H1 (cell line): ENCODE results near the gene CAMK2A.
A peak's percentile ranks its signal among the peaks of the same experiment; 100 is the strongest.

Experiments
- JUN ChIP-seq: IDR thresholded peaks from 2 replicates; pipeline ENCODE4 v1.6.1; 2011; ENCODE audit warnings: low read depth, mild to moderate bottlenecking, improper control_type of control experiment, low read length
- PHF8 ChIP-seq: fragments of 200-600 bp; sonication (generic); conservative IDR thresholded peaks from 2 replicates; pipeline ENCODE4 v1.7.1; 2012; ENCODE audit warnings: low read depth, mild to moderate bottlenecking, inconsistent platforms, low read length, moderate library complexity
- RAD21 ChIP-seq, 2 experiments: IDR thresholded peaks in 1 of 2; conservative IDR thresholded peaks in 1 of 2; 2 replicates each; pipeline ENCODE4 v1.6.1; 2011; ENCODE audit warnings: low read depth in 2 of 2, low read length in 2 of 2, improper control_type of control experiment in 1 of 2, inconsistent platforms in 1 of 2, mild to moderate bottlenecking in 1 of 2, moderate library complexity in 1 of 2
- SIN3A ChIP-seq, 2 experiments: IDR thresholded peaks in 1 of 2; conservative IDR thresholded peaks in 1 of 2; 2 replicates each; pipeline ENCODE4 v1.6.1; 2011 to 2012; ENCODE audit warnings: low read length in 2 of 2, improper control_type of control experiment in 1 of 2, low read depth in 1 of 2, mild to moderate bottlenecking in 1 of 2
- TEAD4 ChIP-seq: IDR thresholded peaks from 2 replicates; pipeline ENCODE4 v1.6.1; 2012; ENCODE audit warnings: low read depth, low read length, inconsistent platforms, mixed read lengths
- YY1 ChIP-seq: IDR thresholded peaks from 2 replicates; pipeline ENCODE4 v1.6.1; 2011; ENCODE audit warnings: low read depth, mild to moderate bottlenecking, low read length
- TF ChIP-seq, protein P1 (sequence below), 3 experiments: IDR thresholded peaks; 1 replicate in 2 of 3; 2 replicates in 1 of 3; pipeline versions ENCODE4 v1.5.1 to v1.6.1; 2011; ENCODE audit warnings: low read length in 3 of 3, mild to moderate bottlenecking in 3 of 3, inconsistent platforms in 2 of 3, low read depth in 1 of 3, moderate library complexity in 1 of 3; ENCODE audit not compliant: insufficient read depth in 1 of 3; ENCODE audit errors: control extremely low read depth in 1 of 3

DNA sequence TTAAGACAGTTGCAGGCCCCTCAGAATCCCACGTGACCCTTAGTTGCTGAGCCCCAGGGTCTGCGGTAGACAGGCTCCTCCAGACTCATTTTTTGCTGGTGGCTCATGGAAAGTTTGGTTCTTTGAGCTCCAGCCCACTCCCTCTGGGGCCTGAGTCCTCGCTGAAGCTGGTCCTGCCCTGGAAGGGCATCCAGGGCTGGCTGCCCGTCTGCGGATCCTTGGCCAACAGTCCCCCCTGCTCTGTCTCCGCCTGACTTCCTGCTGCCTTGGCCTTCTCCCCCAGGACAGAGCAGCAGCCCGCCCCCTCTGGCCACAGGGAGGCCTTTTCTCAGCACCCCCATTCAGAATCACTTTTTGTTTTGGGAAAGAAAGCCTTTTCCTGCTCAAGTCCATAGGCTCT, 75.3 kb downstream of the CAMK2A start:
- TF ChIP-seq, protein P1, sequence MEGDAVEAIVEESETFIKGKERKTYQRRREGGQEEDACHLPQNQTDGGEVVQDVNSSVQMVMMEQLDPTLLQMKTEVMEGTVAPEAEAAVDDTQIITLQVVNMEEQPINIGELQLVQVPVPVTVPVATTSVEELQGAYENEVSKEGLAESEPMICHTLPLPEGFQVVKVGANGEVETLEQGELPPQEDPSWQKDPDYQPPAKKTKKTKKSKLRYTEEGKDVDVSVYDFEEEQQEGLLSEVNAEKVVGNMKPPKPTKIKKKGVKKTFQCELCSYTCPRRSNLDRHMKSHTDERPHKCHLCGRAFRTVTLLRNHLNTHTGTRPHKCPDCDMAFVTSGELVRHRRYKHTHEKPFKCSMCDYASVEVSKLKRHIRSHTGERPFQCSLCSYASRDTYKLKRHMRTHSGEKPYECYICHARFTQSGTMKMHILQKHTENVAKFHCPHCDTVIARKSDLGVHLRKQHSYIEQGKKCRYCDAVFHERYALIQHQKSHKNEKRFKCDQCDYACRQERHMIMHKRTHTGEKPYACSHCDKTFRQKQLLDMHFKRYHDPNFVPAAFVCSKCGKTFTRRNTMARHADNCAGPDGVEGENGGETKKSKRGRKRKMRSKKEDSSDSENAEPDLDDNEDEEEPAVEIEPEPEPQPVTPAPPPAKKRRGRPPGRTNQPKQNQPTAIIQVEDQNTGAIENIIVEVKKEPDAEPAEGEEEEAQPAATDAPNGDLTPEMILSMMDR (IDR thresholded peaks at IDR 0.05; ENCODE audit: control extremely low read depth in 1 of 3, insufficient read depth in 1 of 3, low read depth in 1 of 3, low read length in 3 of 3), result peak in 2 of 3 experiments; percentile 8 to 14; a peak in 2 of 4 replicates
- TF ChIP-seq YY1 (no peak), TEAD4 (no peak), PHF8 (no peak), JUN (no peak), SIN3A (conservative IDR thresholded peaks at IDR 0.05 in 1 of 2, IDR thresholded peaks at IDR 0.05 in 1 of 2; ENCODE audit: low read depth in 1 of 2, low read length in 2 of 2) (no peak), RAD21 (IDR thresholded peaks at IDR 0.05 in 1 of 2, conservative IDR thresholded peaks at IDR 0.05 in 1 of 2; ENCODE audit: low read depth in 2 of 2, low read length in 2 of 2) (no peak; a peak in 1 of 4 replicates)
